ENCODE measurements around the gene RPN1.
A peak's percentile ranks its signal among the peaks of the same experiment; 100 is the strongest.

RPN1 gene

DNA sequence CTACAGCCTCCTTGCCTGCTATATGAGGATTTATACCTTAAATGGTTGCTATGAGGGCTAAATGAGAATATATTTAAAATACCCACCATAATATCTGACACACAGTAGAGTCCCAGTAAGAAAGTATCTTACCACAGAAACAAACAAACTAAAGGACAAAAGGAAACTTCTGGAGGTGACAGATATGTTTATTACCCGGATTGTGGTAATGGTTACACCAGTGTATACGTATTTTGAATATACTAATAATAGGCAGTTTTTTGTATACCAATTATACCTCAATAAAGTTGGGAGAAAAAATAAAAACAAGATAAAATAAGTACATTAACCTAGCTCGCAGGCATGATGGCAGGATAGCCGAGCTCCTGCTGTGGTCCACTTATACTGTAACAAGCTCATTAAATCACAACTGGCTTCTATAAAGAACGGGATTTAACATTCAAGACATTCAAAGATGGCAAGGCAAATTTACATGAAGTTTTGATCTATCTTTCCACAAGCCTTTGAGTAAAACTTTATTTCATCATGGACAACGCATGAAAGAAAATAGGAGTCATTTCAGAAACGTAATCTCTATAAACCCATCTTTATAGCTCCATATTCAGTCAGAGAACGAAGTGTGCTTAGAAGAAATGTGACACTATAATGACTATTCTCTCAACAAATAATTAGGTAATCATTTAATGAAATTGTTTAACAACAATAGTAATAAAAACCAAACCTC lies 1.5 kb downstream of the RPN1 start:
- no peak for DNase-seq

DNA sequence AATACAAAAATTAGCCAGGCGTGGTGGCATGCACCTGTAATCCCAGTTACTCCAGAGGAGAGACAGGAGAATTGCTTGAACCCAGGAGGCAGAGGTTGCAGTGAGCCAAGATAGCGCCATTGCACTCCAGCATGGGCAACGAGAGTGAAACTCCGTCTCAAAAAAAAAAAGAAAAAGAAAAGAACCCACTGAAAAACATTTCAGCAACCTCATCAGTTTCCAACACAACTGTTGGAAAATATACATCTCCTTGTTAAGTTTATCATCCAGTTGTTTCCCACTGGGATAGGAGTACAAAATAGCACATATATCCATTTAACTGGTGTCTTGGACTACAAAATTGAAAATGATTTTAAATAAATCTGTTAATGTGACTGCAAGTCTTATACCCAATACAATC lies 2.2 kb downstream of the RPN1 start:
- DNase-seq = no peak

DNA sequence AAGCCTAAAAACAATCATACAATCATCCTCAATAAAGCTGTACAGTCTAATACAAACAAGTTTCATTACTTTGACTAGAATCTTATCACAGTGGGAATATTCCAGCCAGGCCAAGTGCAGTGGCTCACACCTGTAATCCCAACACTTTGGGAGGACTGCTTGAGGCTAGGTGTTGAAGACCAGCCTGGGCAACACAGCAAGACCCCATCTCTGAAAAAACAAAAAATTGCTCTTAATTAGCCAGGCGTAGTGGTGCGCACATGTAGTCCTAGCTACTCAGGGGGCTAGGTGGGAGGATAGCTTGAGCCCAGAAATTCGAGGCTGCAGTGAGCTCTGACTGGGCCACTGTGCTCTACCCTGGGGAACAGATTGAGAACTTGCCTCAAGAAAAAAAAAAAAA lies 3.3 kb downstream of the RPN1 start:
- no peak for DNase-seq

DNA sequence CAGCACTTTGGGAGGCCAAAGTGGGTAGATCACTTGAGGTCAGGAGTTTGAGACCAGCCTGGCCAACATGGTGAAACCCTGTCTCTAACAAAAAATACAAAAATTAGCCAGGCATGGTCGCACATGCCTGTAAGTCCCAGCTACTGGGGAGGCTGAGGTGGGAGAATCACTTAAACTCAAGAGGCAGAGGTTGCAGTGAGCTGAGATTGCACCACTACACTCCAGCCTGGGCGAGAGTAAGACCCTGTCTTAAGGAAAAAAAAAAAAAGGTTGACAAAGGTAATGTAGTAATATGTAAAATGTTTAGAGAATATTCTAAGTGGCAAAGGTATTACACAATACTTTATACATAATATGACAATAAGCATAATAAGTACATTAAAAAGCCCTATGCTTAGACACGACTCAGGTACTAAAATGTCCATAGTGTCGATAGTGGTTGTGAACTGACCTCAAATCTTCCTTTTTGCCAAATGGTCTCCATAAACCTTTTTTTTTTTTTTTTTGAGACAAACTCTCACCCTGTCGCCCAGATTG lies 16.5 kb downstream of the RPN1 start:
- no peak for DNase-seq

DNA sequence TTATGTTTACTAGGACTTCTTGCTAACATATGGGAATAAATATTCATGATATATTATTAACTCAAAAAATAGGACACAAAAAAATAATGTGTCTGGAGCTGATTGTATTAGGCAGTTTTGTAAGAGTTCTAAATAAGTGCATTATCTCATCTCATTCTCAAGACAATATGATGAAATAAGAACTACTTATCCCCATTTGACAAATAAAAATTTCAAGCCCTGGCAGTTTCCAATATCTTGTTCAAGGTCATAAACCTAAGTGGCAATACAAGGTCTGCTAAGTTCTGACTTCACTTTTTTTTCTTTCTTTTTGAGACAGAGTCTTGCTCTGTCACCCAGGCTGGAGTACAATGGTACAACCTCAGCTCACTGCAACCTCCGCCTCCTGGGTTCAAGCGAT lies 18.3 kb downstream of the RPN1 start:
- DNase-seq = no peak

DNA sequence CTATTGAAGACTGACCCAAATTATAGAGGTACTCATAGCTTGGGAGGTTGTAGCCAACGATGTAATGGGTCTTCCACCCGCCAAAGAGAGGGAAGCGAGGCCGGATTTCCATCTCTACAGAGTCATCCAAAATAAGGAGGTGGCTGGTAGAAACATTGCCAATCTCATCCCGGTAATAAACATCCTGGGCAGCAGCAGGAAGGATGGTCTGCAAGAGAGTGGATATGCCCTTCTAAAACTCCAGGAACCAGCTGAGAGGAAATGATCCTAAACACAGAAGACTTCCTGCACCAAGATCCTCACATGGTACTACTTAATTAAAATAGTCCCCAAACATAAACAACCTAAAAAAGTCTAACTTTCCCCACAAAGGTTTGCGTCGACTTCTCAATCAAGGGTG lies 20.7 kb downstream of the RPN1 start:
- no peak for DNase-seq

DNA sequence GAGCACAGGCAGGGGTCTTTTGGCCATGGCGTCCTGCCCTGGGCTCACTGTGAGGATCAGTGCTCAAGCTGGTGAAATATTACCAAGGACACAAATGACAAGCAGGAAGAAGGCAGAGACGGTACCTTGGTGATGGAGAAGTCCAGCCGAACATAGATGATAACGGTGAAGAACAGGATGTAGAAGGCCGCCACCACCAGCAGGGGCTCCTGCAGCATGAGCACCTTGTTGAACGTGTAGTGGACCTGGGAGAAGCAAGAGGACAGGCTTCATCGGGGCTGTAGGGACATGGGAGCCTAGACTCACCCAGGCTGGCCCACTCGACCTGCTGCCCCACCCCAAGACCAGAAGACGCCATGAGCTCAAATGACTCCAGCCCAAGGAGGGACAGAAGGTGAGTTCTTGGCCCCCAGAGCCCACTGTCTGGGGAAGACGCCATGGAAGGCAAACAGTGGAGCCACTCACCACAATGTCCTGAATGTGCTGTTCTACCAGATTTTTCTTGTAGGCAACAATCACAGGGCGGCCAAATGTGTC lies 25.1 kb downstream of the RPN1 start:
- DNase-seq = no peak

DNA sequence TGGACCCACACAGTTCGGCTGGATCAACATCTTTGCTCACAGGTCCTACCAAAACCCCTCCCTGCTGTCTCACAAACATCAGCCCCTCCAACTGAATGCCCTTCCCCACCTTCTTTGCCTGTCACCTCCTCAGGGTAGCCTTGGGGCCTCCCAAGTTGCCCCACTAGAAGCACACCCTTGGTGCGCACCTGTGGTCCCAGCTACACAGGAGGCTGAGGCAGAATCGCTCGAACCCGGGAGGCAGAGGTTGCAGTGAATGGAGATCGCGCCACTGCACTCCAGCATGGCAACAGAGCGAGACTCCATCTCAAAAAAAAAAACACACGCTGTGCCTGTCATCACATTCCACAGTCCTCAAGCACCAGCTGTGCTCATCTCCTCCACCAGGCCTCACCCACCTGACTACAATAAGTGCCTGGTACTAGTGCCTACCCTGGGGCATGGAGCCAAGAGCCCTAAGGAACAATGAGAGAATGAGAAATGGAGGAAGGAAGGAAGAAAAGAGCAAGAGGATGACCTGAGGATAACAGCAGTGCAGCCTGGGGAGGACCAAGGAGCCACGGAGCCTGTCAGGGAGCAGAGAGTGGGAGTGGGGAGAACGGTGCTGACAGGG lies 26.0 kb downstream of the RPN1 start:
- no peak for DNase-seq

DNA sequence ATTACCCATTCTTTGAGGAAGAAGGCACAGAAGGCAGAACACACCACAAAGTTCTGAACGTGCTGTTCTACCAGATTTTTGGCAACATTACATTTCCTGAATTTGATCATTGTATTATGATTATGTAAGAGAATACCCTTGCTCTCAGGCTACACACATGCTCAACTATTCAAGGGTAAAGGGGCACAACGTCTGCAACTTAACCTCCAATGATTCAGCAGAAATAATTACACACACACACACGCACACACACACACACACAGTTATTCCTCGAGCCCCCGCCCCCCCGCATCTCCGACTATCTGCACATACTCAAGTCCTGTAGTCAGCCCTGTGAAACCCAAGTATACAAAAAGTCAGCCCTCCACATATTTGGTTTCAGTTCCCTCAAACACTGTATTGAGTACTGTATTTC lies 26.8 kb downstream of the RPN1 start:
- DNase-seq = no peak

DNA sequence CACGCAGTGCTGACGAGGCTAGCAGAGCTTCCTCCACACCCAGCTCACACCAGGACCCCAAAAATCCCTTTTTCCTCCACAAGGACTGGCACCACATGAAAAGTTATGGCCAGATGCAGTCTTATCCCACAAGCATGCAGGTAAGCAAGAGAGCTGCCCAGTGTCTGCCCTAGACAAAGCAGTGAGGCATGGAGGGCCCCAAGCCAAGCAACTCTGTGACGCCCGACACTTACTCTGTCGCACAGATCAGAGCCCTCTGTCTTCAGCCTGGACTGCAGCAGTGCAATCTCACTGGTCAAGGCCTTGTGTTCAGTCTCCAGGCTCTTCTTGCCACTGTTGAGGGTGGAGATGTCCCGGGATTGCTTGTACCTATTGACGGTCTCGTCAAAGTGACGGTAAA lies 28.7 kb downstream of the RPN1 start:
- DNase-seq = no peak

DNA sequence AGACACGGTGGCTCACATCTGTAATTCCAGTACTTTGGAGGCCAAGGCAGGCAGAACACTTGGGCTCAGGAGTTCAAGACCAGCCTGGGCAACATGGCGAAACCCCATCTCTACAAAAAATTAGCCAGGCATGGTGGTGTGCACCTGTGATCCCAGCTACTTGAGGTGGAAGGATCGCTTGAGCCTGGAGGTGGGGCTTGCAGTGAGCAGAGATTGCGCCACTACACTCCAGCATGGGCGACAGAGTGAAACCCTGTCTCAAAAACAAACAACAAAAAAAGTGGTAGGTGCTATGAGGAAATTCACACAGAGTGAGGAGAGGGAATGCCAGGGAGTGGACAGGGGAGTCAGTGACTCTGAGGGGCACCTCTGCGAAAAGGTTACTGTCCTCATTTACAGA lies 29.4 kb downstream of the RPN1 start:
- no peak for DNase-seq

DNA sequence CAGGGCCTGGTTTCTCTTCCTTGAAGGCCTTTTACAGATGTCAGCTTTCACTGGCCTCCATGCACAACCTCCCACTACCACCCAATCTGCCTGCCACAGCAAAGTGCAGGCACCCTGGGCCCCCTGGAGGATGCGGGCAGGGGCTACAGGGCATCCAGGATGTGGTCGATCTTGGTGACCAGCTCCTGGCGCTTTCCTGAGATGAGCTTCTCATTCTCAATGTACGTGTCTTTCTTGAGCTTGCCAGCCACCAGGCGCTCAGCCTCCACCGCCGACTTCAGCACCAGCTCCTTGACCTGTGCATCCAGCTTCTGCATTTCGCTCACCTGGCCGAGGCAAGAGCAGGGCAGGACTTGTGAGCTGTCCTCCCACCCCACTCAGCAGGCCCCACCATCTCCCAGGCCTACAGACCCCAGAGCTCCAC lies 30.3 kb downstream of the RPN1 start:
- DNase-seq = no peak

DNA sequence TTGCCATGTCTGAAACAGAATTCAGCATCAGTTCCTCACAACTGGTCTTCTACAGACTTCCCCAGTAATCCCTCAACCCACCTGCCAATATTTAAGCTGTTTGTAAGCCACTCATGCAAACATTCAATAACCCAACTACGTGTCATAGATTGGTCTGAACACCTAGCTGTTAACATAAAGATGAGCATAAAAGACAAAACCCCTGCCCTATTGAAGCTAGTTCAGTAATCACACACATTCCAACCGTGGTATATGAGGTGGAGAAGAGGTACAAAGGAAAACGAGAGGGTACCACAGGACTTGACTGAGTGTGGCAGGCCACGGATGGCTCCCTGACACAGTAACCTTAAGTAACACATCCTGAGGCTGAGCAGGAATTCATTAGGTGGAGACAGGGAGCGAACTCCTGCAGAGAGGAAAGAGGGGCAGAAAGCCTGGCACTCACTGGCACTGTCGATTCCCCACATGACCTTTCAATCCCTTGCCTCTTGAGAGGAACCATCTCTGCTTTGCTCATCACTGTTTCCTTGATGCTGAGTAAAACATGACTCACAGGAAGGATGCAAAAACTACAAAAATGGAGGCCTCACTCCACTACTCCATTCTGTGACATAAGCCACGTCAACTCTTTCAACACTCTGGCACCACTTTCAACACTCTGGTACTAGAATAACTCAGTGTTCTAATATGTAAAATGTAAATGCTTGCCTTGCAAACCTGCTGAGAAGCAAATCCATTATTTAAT lies 31.3 kb downstream of the RPN1 start:
- no peak for DNase-seq

DNA sequence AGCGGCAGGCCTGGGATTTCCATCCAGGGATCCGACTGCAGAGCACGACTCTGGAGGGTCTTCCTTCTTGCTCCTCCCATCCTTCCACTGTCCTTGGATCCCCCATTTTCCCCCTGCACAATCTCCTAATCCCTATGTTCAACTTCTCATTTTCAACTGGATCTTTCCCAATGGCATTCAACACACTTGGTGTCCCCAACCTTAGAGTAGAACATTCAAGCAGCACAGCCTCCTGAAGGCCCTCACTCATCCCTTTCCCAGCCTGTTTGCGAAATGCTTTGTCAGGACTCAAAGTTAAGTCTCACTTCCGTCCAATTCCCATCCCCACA lies 32.3 kb downstream of the RPN1 start:
- no peak for DNase-seq

DNA sequence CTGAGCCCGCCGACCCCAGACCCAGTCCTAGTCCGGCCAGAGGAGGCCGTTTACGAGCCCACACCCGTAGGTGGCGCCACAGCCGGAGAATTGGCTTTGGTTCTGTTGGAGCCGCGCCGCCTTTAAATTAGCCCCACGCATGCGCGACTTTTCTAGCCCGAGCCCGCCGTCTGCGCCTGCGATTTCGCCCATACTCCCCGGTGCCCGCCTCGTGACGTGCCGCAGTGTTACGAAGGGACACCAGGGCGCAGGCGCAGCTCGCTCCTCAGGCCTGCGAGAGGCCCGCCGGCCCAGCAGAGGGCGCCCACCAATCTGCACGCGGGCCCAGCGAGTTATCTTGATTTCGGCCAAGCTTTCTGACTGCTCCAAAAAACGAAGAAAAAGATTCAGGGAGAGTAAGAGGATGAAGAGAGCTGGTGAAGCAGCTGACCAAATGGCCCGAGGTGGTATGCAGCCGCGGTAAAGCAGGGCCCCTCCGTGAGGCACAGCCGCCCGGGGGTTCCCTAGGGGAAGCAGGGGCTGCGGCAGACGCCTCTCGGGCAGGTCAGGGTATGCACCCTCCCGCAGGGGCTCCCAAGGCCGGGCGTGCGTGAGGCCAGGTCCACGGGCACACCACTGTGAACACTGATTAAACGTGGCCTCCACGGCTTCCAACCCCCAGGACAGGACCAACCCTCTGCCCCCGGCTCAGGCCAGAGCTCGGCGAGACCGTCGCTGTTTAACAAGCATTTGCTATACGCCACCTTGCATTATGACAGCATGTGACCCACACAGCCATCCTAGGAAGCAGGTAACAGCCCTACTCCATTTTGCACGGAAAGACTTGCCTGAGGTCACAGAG lies 32.8 kb downstream of the RPN1 start:
- DNase-seq = peak; percentile 97

DNA sequence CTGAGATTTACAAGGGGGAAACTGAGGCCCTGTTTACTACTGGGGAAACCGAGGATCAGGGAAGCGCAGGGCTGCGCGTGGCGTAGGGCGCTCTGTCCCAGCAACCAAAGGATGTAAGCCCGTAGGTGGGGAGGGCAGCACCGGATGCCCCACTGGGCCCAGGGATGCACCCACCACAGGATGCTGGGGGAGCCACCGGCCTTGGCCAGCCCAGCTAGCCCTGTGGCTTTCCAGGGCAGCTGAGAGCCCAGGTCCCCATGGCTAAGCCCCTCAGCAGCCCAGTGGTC lies 33.4 kb downstream of the RPN1 start:
- no peak for DNase-seq

DNA sequence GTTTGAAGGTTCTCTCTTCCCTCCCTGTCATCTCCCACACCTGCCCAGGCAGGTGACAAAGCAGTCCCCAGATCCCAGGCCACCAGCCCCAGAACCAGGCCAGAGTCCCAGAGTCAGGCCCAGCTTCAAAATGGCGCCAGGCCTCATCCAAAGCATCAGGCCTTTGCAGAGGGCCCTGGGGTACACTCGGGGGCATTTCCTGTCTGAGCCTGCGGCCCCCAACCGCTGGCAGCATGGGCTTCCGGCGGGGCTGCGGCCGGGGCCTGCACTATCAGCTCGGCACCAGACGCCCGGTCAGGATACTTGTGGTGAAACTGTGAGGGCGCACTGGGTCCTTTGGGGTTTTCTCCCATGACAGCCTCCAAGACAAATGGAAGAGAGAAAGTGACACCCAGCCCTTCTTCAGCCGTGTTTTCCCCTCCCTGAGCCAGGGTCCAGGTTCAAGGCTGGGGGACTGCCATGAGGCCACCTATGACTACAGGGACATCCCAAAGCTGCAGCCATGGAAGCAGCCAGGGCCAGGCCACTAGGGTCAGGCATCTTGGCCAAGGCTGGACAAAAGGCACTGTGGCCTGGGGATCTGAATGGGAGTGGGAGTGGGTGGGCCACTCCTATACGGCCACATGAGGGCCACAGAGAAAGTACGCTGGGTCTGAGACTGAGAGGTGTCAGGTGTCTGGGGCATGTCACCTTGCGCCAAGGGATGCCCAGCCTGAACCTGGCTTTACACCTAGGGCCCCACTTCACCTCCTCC lies 33.9 kb downstream of the RPN1 start:
- no peak for DNase-seq

DNA sequence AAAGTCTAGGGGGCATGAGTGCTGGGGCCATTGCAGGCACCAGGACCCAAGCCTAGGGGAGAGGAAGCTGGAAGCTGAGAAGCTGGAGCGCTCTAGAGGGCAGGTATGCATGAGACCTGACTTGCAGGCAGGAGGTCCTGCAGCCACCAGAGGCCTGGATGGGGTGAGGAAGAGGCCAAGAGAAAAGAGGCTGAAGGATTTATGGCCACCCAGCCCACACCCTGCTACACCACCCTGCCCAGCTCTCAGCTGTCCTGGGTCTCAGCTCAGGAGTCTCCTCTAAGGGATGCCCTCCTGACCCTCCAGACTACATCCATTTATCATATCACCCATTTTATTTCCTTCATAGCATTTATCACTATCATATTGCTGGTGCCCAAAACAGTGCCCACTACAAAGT lies 36.5 kb downstream of the RPN1 start:
- DNase-seq = no peak

DNA sequence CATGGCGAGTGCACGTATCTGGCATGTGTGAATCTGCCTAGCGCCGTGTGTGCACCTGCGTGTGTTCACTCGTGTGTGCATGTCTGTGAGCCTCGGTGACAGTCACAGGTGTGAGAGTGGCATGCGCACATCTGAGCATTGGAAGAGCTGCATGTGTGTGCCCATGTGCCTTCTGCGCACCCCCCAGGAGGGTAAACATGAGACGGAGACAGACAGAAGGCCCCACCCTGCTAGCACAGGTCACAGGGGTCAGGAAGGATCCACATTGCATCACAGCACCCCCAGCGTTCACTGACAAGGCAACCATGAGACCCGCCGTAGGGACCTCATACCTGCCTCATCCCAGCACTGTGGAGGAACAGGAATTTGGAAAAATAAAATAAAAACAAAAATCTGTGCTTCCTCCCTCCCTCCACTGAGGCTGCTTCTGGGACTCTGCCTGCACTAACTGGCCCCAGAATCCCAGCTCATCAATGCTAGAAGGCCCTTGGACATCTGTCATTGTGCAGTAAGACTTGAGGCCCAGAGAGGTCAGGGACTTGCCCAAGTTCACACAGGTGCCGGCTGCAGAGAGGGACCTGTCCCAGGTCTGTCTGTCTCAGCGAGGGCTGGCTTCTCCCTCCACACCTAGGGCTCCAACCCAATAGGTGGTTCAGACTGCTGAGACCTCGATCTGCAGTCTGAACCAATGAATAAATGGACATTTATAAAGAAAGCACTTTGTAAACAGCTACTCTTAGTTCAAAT lies 37.4 kb downstream of the RPN1 start:
- DNase-seq = no peak

DNA sequence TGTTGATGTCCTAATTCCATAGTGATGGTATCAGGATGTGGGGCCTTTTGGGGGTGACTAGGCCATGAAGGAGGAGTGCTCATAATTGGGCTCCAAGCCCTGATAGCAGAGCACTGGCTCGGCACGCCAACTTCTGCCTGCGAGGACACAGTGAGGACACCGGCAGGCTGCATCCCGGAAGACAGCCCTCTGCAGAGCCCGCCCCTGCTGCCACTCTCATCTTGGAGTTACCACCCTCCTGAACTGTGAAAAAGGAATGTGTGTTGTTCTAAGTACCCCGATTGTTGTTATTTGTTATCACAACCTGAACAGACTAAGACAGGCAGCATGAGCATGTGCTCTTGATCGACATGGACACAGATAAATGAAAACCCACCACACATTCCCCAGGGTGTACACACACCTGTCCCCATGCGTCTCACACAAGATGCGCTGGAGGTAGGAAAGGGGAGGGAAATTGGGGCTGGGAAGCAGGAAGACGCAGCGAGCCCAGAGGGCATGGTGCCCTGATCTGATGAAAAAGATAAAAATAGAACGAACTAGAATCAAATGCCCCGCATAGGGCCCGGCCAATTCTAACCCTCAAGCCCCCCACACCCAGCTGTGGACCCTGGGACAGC lies 40.1 kb downstream of the RPN1 start:
- no peak for DNase-seq

DNA sequence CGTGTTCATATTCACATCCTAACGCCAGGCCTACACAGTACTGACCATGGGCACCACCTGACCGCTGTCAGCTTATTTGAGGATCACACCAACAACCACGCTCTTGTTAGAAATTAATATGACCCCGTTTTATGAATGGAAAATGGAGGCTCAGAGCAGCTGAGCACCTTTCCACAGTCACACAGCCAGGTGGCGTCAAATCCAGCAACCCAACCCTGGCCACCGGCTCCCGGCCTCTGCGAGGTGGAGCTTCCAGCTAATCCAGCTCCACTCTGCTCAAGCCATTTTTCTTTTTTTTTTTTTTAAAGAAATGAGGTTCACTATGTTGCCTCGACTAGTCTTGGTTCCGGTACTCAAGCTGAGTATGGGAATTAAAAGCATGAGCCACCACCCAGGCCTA lies 41.3 kb downstream of the RPN1 start:
- no peak for DNase-seq
